ENCODE measurements around the gene PLEKHG7. TPM values are rescaled to one million over a fixed set of nuclear protein-coding genes. Genes with fewer than 3 reads are reported as not detected.
"Not testable (repeated sequence)": the region's sequence is repeated elsewhere in the genome, so short reads cannot be mapped to it uniquely, and the experiment has no call there.

The PLEKHG7 gene
- total and polyA plus RNA-seq, 2 experiments from 2014 or later: not detected

DNA sequence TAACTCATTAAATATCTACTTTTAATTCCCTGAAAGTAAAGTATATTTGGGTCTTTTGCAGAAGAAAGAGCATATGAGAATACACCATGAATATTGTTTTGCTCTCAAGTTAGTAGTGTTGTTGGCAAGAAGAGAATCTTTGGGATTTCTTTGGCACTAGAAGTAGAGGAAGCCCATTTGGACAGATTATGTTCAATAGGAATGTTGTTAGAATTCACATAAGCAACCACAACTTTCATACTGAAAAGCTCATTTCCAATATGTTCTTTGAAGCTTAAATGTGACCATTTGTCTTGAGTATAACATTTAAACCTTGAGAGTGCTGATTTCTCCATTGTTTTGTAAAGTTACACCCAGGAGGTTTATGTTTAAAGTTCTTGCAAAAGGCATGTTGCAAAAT lies 37.6 kb downstream of the PLEKHG7 start:
- in situ Hi-C loops (cut with MboI): no loop called here
- Histone ChIP-seq H3K9ac (no peak overlapping the region), H3K4me2 (ENCODE audit: unreplicated experiment) (no peak overlapping the region), H3K4me1 (ENCODE audit: insufficient read depth) (peaks cover 6% of the 10 kb centered on the region), H3K27ac (no peak overlapping the region), H3K27me3 (replicated peaks; ENCODE audit: insufficient read depth) (no peaks in the 10 kb centered on the region), H3K36me3 (ENCODE audit: low read depth) (no peaks in the 10 kb centered on the region), H2AFZ (no peak overlapping the region), H3K4me3 (no peak overlapping the region), H3F3A (ENCODE audit: insufficient read depth) (peaks cover 9% of the 10 kb centered on the region), H3K9me3 (ENCODE audit: low read depth) (no peaks in the 10 kb centered on the region), H3K79me2 (ENCODE audit: insufficient read depth) (no peaks in the 10 kb centered on the region), H4K20me1 (ENCODE audit: insufficient read depth) (no peaks in the 10 kb centered on the region), H3K9me2 (ENCODE audit: insufficient read depth) (no peaks in the 10 kb centered on the region)
- no peak for DNase-seq
- TF ChIP-seq EZH2 (IDR thresholded peaks at IDR 0.05; ENCODE audit: insufficient read depth, poor library complexity, severe bottlenecking): no peak
- TF ChIP-seq EZH2phosphoT487 (IDR thresholded peaks at IDR 0.05; ENCODE audit: insufficient read depth, low read depth): no peak

DNA sequence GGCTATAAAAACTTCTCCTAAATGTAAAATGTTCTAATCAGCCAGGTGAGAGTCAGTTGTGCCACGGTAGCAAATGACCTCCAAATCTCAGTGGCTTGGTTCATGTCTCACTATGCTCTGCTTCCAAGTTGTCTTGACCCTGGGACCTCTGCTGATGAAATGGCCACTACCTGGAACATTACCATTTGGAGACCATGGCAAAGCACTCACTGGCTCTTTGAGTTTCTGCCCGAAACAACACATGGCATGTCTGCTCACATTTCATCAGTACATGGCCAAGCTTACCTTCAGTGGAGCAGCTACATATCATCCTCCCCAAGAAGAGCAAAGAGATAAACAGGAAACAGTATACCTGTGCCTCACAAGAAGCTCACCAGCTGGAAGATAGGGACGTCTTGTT lies 40.2 kb downstream of the PLEKHG7 start:
- H3K27ac ChIP-seq: no peak overlapping the region
- peaks cover 16% of the 10 kb centered on the region for H3F3A ChIP-seq (ENCODE audit: insufficient read depth)
- in situ Hi-C loops (cut with MboI): no loop called here

DNA sequence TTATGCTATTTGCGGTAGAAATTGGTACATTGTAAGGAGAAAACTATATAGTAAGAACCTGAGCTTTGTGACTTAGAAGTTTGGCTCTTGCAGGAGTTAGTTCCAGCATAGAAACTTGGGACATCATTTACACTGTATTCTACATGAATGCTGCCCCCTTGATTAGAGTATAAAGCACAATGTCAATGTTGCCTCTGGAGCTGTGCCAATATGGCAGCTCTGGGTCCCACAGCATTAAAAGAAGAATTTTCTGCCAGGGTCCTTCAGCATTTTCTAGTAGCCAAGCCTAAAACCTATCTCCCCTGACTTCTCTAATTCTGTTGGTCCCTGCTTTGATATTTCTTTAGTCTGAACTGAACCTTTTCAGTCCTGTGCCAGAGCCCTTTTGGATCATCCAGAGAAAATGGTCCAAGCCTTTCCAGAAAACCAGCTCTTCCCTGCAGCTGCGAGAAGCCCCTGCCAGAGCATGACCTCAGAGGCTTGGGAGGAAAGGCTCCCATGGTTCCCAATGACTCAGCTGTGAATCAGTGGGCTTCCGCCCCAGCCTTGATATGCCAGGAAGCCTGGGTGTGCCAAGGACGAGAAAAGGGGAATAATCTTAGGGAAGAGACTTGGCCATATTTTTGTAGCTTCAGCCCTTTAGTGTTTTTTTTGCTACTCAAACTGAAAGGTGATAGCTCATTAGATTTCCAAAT lies 43.2 kb downstream of the PLEKHG7 start:
- TF ChIP-seq EZH2 (IDR thresholded peaks at IDR 0.05; ENCODE audit: insufficient read depth, poor library complexity, severe bottlenecking): no peak
- H3K4me1 ChIP-seq (ENCODE audit: insufficient read depth): peaks cover 19% of the 10 kb centered on the region
- 24% methylated on average over 4 of the region's 4 CpGs for WGBS, 2 experiments (ENCODE audit: low coverage in 1 of 2, low lambda C conversion rate in 2 of 2, missing lambda C conversion rate in 2 of 2)
- no peaks in the 10 kb centered on the region for H3K36me3 ChIP-seq (ENCODE audit: low read depth)
- no peaks in the 10 kb centered on the region for H3K27me3 ChIP-seq (replicated peaks; ENCODE audit: insufficient read depth)
- no peaks in the 10 kb centered on the region for H4K20me1 ChIP-seq (ENCODE audit: insufficient read depth)
- peak; percentile 97 for DNase-seq
- in situ Hi-C loops (cut with MboI): no loop called here
- no peaks in the 10 kb centered on the region for H3K9me3 ChIP-seq (ENCODE audit: low read depth)
- peak overlapping the region; percentile 38; the same call in 1 of the 2 replicates for H3K4me3 ChIP-seq
- peaks cover 16% of the 10 kb centered on the region for H3F3A ChIP-seq (ENCODE audit: insufficient read depth)
- peak overlapping the region; percentile 77 for H3K27ac ChIP-seq
- H3K4me2 ChIP-seq (ENCODE audit: unreplicated experiment): peak overlapping the region; percentile 36
- H3K9me2 ChIP-seq (ENCODE audit: insufficient read depth): no peaks in the 10 kb centered on the region
- peak overlapping the region; percentile 30; the same call in 1 of the 2 replicates for H3K9ac ChIP-seq
- H2AFZ ChIP-seq: peak overlapping the region; percentile 64
- H3K79me2 ChIP-seq (ENCODE audit: insufficient read depth): no peaks in the 10 kb centered on the region

More for the DNA sequence above, 40.2 kb downstream of the PLEKHG7 start:
- Histone ChIP-seq H3K79me2 (ENCODE audit: insufficient read depth) (no peaks in the 10 kb centered on the region), H3K9me3 (ENCODE audit: low read depth) (no peaks in the 10 kb centered on the region), H2AFZ (no peak overlapping the region), H3K4me2 (ENCODE audit: unreplicated experiment) (no peak overlapping the region), H3K9ac (no peak overlapping the region), H4K20me1 (ENCODE audit: insufficient read depth) (no peaks in the 10 kb centered on the region), H3K36me3 (ENCODE audit: low read depth) (no peaks in the 10 kb centered on the region), H3K9me2 (ENCODE audit: insufficient read depth) (no peaks in the 10 kb centered on the region), H3K4me1 (ENCODE audit: insufficient read depth) (peaks cover 19% of the 10 kb centered on the region), H3K27me3 (replicated peaks; ENCODE audit: insufficient read depth) (no peaks in the 10 kb centered on the region), H3K4me3 (no peak overlapping the region)
- TF ChIP-seq EZH2 (IDR thresholded peaks at IDR 0.05; ENCODE audit: insufficient read depth, poor library complexity, severe bottlenecking) (no peak), EZH2phosphoT487 (IDR thresholded peaks at IDR 0.05; ENCODE audit: insufficient read depth, low read depth) (no peak)
- 77 to 89% methylated on average over 3 of the region's 3 CpGs for WGBS, 2 experiments (ENCODE audit: low coverage in 1 of 2, low lambda C conversion rate in 2 of 2, missing lambda C conversion rate in 2 of 2)
- no peak for DNase-seq

DNA sequence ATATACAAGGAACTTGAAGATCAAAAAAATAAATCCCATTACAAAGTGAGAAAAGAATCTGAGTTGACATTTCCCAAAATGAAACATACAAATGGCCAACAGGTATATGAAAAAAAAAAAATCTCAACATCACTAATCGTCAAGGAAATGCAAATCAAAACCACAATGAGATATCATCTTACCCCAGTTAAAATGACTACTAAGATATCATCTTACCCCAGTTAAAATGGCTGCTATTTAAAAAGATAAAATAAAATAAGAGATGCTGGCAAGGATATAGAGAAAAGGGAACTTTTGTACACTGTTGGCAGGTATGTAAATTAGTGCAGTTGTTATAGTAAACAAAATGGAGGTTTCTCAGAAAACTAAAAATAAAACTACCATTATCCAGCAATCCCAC lies 44.4 kb downstream of the PLEKHG7 start:
- no peak overlapping the region for H2AFZ ChIP-seq
- in situ Hi-C loops (cut with MboI): no loop called here

DNA sequence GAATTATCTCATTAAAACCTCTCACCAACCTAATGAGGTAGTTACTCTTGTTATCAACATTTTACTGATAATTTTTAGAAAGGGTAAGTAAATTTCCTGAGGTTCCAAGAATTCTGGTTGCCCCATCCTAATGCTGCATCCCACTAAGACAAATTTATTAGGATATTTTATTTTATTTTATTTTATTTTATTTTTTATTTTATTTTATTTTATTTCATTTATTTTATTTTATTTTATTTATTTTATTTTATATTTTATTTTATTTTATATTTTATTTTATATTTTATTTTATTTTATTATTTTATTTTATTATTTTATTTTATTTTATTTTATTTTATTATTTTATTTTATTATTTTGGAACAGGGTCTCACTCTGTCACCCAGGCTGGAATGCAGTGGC lies 46.9 kb downstream of the PLEKHG7 start:
- H3K4me2 ChIP-seq (ENCODE audit: unreplicated experiment); H3K27ac ChIP-seq; in situ Hi-C loops (cut with MboI); H3K9me2 ChIP-seq (ENCODE audit: insufficient read depth); H2AFZ ChIP-seq; H4K20me1 ChIP-seq (ENCODE audit: insufficient read depth); H3K36me3 ChIP-seq (ENCODE audit: low read depth); H3K9ac ChIP-seq; DNase-seq; H3K4me3 ChIP-seq; H3K9me3 ChIP-seq (ENCODE audit: low read depth); H3K79me2 ChIP-seq (ENCODE audit: insufficient read depth); H3K27me3 ChIP-seq (replicated peaks; ENCODE audit: insufficient read depth): not testable (repeated sequence)
- H3K4me1 ChIP-seq (ENCODE audit: insufficient read depth): peaks cover 19% of the 10 kb centered on the region
- H3F3A ChIP-seq (ENCODE audit: insufficient read depth): peaks cover 16% of the 10 kb centered on the region

More for the DNA sequence above, 44.4 kb downstream of the PLEKHG7 start:
- Histone ChIP-seq H3K9me2 (ENCODE audit: insufficient read depth) (no peaks in the 10 kb centered on the region), H3K9me3 (ENCODE audit: low read depth) (no peaks in the 10 kb centered on the region), H3K4me2 (ENCODE audit: unreplicated experiment) (no peak overlapping the region), H3K27ac (no peak overlapping the region; the same call in 1 of the 2 replicates), H3K4me3 (no peak overlapping the region), H3F3A (ENCODE audit: insufficient read depth) (peaks cover 16% of the 10 kb centered on the region), H3K27me3 (replicated peaks; ENCODE audit: insufficient read depth) (no peaks in the 10 kb centered on the region), H3K36me3 (ENCODE audit: low read depth) (no peaks in the 10 kb centered on the region), H4K20me1 (ENCODE audit: insufficient read depth) (no peaks in the 10 kb centered on the region), H3K79me2 (ENCODE audit: insufficient read depth) (no peaks in the 10 kb centered on the region), H3K9ac (no peak overlapping the region), H3K4me1 (ENCODE audit: insufficient read depth) (peaks cover 19% of the 10 kb centered on the region)
- TF ChIP-seq EZH2 (IDR thresholded peaks at IDR 0.05; ENCODE audit: insufficient read depth, poor library complexity, severe bottlenecking) (no peak), EZH2phosphoT487 (IDR thresholded peaks at IDR 0.05; ENCODE audit: insufficient read depth, low read depth) (no peak)
- DNase-seq: no peak
- WGBS, 2 experiments (ENCODE audit: low coverage in 1 of 2, low lambda C conversion rate in 2 of 2, missing lambda C conversion rate in 2 of 2): 89 to 96% methylated on average over 1 of the region's 1 CpG

All from GM23248 (cell line).